Lower leg skin (tissue), 4 donors: ENCODE data around the gene ISX. TPM values are rescaled to one million over a fixed set of nuclear protein-coding genes. Genes with fewer than 3 reads are reported as not detected.
A peak's percentile ranks its signal among the peaks of the same experiment; 100 is the strongest.

Source experiments
- DNase-seq, 2 donors: peaks; one replicate each; pipeline ENCODE4 v3.0.0-alpha.2; 2019; ENCODE audit warnings: low spot score in 2 of 2
- H3K4me3 ChIP-seq: fragments of 200-600 bp; sonication (generic); 2 replicates; pipeline ENCODE4 v1.5.1; 2017; ENCODE audit warnings: mild to moderate bottlenecking, low read depth; ENCODE audit not compliant: poor library complexity, severe bottlenecking
- POLR2A ChIP-seq, 2 donors: fragments of 450-650 bp; IDR thresholded peaks; one replicate each; pipeline ENCODE4 v1.6.1; 2016 to 2017; ENCODE audit warnings: antibody characterized with exemption in 2 of 2, mild to moderate bottlenecking in 1 of 2, moderate library complexity in 1 of 2
- WGBS, 2 donors: methylation state at CpG; one replicate each; pipeline ENCODE4 v1.1.5; 2018; 5-methylcytosine and 5-hydroxymethylcytosine counted together
- intact Hi-C: fragments of 100-400 bp; cut with DNase I; formaldehyde crosslinking; loops from one replicate; pipeline ENCODE4 v1.15.0; 2023; ENCODE audit warnings: low total_unique reads
- total RNA-seq, 4 donors: library from RNA; depleted of rRNA; stranded (reverse); fragments of >200 nt; gene quantifications; one replicate each; pipeline ENCODE4 v1.1.0, GENCODE V29; 2016
- TF ChIP-seq, protein P1 (sequence below), 3 donors: fragments of 450-650 bp; IDR thresholded peaks; one replicate each; pipeline ENCODE4 v1.5.1; 2016; ENCODE audit warnings: antibody characterized with exemption in 3 of 3, mild to moderate bottlenecking in 3 of 3, moderate library complexity in 2 of 3

The ISX gene
- total RNA-seq: under 1 TPM in 2 of 4 donors, not detected in 2; 0.13 to 0.15 TPM

- 44 to 62% methylated on average over 1 of the region's 1 CpG for WGBS, 2 donors
- no peak for DNase-seq
- TF ChIP-seq POLR2A (IDR thresholded peaks at IDR 0.05): no peak
- no peak within 1 kb of the TSS for H3K4me3 ChIP-seq
- intact Hi-C loops: no loop called here
Measured at GRCh38 chr22:35065796-35066218, at the start of gene ISX. Gene ISX, plus strand, starts transcription at chr22:35066158. Its CDS starts 930 bp downstream, at chr22:35067088.

GRCh38 chr22:35016909-35017308 is 49.0 kb upstream of the ISX start:
- intact Hi-C loops: no loop called here
- TF ChIP-seq POLR2A (IDR thresholded peaks at IDR 0.05): no peak
- TF ChIP-seq, protein P1, sequence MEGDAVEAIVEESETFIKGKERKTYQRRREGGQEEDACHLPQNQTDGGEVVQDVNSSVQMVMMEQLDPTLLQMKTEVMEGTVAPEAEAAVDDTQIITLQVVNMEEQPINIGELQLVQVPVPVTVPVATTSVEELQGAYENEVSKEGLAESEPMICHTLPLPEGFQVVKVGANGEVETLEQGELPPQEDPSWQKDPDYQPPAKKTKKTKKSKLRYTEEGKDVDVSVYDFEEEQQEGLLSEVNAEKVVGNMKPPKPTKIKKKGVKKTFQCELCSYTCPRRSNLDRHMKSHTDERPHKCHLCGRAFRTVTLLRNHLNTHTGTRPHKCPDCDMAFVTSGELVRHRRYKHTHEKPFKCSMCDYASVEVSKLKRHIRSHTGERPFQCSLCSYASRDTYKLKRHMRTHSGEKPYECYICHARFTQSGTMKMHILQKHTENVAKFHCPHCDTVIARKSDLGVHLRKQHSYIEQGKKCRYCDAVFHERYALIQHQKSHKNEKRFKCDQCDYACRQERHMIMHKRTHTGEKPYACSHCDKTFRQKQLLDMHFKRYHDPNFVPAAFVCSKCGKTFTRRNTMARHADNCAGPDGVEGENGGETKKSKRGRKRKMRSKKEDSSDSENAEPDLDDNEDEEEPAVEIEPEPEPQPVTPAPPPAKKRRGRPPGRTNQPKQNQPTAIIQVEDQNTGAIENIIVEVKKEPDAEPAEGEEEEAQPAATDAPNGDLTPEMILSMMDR (IDR thresholded peaks at IDR 0.05): no peak
- WGBS, 2 donors: 74 to 84% methylated on average over 6 of the region's 6 CpGs

GRCh38 chr22:35018995-35019394 is 47.0 kb upstream of the ISX start:
- no peak for TF ChIP-seq POLR2A (IDR thresholded peaks at IDR 0.05)
- TF ChIP-seq, protein P1 (IDR thresholded peaks at IDR 0.05): no peak
- no peak overlapping the region for H3K4me3 ChIP-seq
- intact Hi-C loops: no loop called here
- peak in 1 of 2 donors; percentile 28 for DNase-seq
- WGBS, 2 donors: 28 to 32% methylated on average over 2 of the region's 2 CpGs

More at GRCh38 chr22:35016909-35017308, 49.0 kb upstream of the ISX start:
- peak in 1 of 2 donors; percentile 34 for DNase-seq
- no peak overlapping the region for H3K4me3 ChIP-seq

- intact Hi-C loops: loop anchor here (5.0 to 10.0 kb wide), 2 partner anchors 603 to 1096 kb away; partner anchors contain the start of gene LARGE1
- whole genome bisulfite sequencing, 2 donors: 65 to 81% methylated on average over 2 of the region's 2 CpGs
- peak in 1 of 2 donors; percentile 65 for DNase-seq
- TF ChIP-seq, protein P1 (IDR thresholded peaks at IDR 0.05): no peak
- TF ChIP-seq POLR2A (IDR thresholded peaks at IDR 0.05): no peak
- H3K4me3 ChIP-seq: no peak overlapping the region
Measured at GRCh38 chr22:35020517-35020916, 45.4 kb upstream of the ISX start.

DNA sequence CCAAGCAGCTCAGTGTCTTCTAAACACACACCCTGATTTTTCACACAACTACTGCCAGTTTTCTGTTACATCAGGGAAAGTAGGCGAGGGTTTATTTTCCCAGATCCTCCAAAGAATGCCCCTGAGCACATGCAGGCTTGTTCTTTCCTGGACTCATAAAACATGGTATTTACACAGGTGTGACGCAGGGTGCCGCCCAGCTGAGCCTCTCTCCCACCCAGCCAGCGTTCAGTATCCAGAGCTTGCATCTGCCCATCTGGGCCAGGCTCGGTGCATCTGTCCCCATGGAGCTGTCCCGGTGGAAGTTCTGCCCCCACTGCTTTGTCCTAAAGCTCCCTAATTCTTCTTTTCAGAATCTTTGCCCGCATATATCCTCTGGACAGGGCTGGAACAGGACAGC is 44.8 kb upstream of the ISX start:
- peak in 1 of 2 donors; percentile 62 for DNase-seq
- intact Hi-C loops: loop anchor here (5.0 to 10.0 kb wide), 2 partner anchors 604 to 1096 kb away; partner anchors contain the start of gene LARGE1
- whole genome bisulfite sequencing, 2 donors: 37 to 55% methylated on average over 7 of the region's 7 CpGs
- TF ChIP-seq, protein P1 (IDR thresholded peaks at IDR 0.05): no peak
- TF ChIP-seq POLR2A (IDR thresholded peaks at IDR 0.05): no peak
- no peak overlapping the region for H3K4me3 ChIP-seq

DNA sequence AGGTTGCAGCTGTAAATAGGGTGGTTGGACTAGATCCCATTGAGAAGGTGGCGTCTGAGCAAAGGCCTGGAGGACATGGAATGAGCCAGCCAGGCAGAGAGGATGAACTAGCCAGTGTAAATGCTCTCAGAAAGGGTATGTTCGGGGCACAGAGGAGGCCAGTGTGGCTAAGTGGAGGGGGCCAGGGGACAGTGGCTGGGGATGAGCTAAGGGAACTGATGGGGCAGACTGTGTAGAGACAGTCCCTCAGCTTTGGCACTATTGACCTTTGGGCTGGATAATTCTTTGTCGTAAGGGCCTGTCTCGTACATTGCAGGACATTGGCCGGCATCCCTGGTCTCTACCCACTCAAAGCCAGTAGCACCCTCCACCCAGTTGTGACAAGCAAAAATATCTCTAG is 43.7 kb upstream of the ISX start:
- 84% methylated on average over 5 of the region's 5 CpGs for WGBS, 2 donors
- DNase-seq: peak in 1 of 2 donors; percentile 78
- intact Hi-C loops: loop anchor here (5.0 to 10.0 kb wide), 2 partner anchors 605 to 1097 kb away; partner anchors contain the start of gene LARGE1
- H3K4me3 ChIP-seq: no peak overlapping the region
- TF ChIP-seq, protein P1 (IDR thresholded peaks at IDR 0.05): no peak
- TF ChIP-seq POLR2A (IDR thresholded peaks at IDR 0.05): no peak
